Mucosa of descending colon (tissue), 3 donors: ENCODE results near the gene FOXO6. TPM values are rescaled to one million over a fixed set of nuclear protein-coding genes. Genes with fewer than 3 reads are reported as not detected.

Experiments used
- ATAC-seq: fragments of 200-7000 bp; cut with Tn5 transposase; one replicate; pipeline ENCODE4 v1.9.1; 2020; ENCODE audit warnings: mild to moderate bottlenecking, moderate library complexity
- DNase-seq, 3 donors: peaks; one replicate each; pipeline ENCODE4 v3.0.0-alpha.2; 2020
- H3K36me3 ChIP-seq: fragments of 200-600 bp; one replicate; pipeline ENCODE4 v1.8.0; 2021; ENCODE audit warnings: low read depth, mild to moderate bottlenecking
- H3K4me1 ChIP-seq: fragments of 200-600 bp; one replicate; pipeline ENCODE4 v1.8.0; 2021; ENCODE audit warnings: low read depth, mild to moderate bottlenecking
- H3K4me3 ChIP-seq: fragments of 200-600 bp; one replicate; pipeline ENCODE4 v1.8.0; 2021; ENCODE audit warnings: mild to moderate bottlenecking
- H3K9me3 ChIP-seq: fragments of 200-600 bp; one replicate; pipeline ENCODE4 v1.8.0; 2021; ENCODE audit warnings: mild to moderate bottlenecking
- intact Hi-C, 2 donors: fragments of 100-400 bp; cut with DNase I in 1 of 2; cut with micrococcal nuclease in 1 of 2; formaldehyde crosslinking; loops; one replicate each; pipeline versions ENCODE4 v1.11.0 to v1.11.1; 2022; cut with DNase I, micrococcal nuclease
- total RNA-seq, 3 donors: library from RNA; stranded (reverse); fragmentation: NEBNext Ultra II Directional in 2 of 3; extraction: Animal tissue kit (Norgen Biotek cat#: 25700) in 2 of 3; gene quantifications; one replicate each; pipeline versions ENCODE4 v1.2.1 to v1.2.4, GENCODE V29; 2021 to 2023
- TF ChIP-seq, protein P1 (sequence below): fragments of 200-600 bp; IDR thresholded peaks from one replicate; pipeline ENCODE4 v1.8.0; 2022; ENCODE audit warnings: antibody characterized with exemption, mild to moderate bottlenecking
- donor health status: DM: no; HTN: no; CAD: no; lungs with moderate emphysema.
- donor health status: DM: no; HTN: no; CAD: no.
- donor health status: DM: no; HTN: yes; CAD: no.

The FOXO6 gene
- total RNA-seq, 3 donors from 2014 or later: 0.65 to 2.0 (median 0.72) TPM

DNA sequence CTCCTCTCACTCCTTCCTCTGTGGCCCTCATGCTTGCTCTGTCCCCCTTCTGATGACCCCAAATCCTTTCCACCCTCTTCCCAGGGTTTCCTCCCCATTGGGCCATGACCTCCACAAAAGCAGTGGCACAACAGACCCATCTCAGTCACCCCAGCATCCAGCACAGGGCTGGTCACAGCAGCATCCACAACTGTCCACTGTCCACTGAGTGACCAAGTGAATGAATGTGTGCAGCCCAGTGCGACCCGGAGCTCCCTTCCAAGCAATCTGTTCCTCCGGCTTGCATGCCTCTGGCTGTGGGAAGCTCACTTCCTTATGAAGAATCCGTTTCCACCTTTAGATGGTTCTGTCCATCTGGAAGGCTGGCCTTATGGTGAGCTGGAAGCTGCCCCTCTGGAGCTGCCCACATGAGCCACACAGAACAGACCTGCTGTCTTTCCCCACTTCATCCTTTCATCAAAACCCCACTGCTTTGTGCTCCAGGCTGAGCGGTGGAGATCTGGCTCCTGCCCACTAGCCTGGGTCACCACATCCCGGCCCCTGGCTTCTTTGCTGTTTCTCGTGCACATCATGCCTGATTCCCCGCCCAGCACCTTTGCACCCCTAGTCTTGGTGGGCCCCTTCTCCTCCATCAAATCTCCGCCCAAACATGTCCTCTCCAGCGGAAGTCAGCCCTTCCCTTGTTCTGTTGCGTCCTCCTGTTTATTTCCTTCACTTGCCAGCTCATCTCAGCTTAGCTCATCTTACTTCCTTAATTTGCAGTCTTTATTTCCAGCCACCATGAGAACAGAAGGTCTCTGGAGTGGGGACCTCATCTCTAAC is 66.9 kb downstream of the FOXO6 start:
- Histone ChIP-seq H3K9me3 (no peaks in the 10 kb centered on the region), H3K4me1 (peaks cover 3% of the 10 kb centered on the region), H3K36me3 (no peaks in the 10 kb centered on the region), H3K4me3 (no peak overlapping the region)
- intact Hi-C loops: no loop called here
- TF ChIP-seq, protein P1, sequence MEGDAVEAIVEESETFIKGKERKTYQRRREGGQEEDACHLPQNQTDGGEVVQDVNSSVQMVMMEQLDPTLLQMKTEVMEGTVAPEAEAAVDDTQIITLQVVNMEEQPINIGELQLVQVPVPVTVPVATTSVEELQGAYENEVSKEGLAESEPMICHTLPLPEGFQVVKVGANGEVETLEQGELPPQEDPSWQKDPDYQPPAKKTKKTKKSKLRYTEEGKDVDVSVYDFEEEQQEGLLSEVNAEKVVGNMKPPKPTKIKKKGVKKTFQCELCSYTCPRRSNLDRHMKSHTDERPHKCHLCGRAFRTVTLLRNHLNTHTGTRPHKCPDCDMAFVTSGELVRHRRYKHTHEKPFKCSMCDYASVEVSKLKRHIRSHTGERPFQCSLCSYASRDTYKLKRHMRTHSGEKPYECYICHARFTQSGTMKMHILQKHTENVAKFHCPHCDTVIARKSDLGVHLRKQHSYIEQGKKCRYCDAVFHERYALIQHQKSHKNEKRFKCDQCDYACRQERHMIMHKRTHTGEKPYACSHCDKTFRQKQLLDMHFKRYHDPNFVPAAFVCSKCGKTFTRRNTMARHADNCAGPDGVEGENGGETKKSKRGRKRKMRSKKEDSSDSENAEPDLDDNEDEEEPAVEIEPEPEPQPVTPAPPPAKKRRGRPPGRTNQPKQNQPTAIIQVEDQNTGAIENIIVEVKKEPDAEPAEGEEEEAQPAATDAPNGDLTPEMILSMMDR: no peak
- DNase-seq: no peak
- no peak for ATAC-seq

DNA sequence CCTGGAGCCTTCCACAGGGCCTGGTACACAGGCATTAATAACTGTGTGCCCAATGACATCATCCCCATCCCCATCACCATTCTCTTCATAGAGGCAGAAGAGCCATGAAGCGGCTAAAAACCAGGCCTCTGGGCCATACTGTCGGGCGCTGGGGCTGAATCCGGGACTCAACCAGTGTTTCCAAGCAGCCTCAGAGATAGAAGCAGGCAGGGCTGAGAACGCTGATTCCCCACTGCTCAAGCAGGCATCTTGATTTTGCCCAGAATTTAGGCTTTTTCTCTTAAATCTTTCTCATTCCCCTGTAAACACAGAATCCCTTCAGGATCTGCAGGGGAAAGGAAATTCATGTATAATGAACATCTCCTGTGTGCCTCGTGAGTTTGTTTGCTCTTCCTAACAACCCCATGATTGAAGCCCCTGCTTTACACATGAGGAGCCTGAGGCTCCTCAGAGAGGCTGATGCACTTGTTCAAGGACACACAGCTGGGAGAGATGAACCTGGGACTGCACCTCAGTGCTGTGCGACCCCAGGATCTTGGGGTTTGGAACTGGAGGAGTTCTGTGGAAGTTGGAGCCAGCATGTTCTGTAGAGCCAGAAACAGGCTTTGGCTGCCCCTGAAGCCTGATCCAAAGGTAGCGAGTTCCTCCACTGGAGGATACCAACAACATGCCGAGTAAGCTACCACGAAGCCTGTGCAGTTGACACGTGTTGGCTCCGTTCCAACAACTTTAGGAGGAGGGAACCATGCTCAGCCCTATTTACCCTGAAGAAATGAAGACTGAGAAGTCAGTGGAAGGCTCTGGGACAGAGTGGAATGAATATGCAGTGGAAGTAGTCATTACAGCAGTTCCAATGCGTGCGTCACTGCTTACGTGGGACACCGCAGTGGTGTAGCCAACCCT is 67.8 kb downstream of the FOXO6 start:
- Histone ChIP-seq H3K9me3 (no peaks in the 10 kb centered on the region), H3K4me1 (peaks cover 4% of the 10 kb centered on the region), H3K4me3 (no peak overlapping the region), H3K36me3 (no peaks in the 10 kb centered on the region)
- ATAC-seq (no peak), DNase-seq (no peak)
- intact Hi-C loops: no loop called here
- TF ChIP-seq, protein P1: no peak

DNA sequence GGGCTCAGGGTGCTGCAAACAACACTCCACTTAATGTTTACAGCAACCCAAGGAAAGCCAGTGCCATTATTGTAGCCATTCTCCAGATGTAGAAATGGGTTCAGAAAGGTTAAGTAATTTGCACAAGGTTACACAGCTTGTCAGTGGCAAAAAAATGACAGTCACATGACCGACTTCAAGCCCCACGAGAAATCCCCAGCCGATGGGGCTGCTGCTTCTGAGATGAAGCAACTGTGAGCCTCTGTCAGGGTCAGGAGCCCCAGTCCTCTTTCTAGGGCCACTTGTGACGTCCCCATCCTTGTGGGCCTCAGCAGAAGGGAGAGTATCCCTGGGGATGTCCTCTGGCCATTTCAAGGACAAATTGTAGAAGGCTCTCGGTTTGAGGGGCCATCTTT is 68.4 kb downstream of the FOXO6 start:
- intact Hi-C loops: no loop called here
- H3K4me1 ChIP-seq: peaks cover 4% of the 10 kb centered on the region
- H3K4me3 ChIP-seq: no peak overlapping the region
- ATAC-seq: no peak
- DNase-seq: no peak
- TF ChIP-seq, protein P1: no peak
- H3K9me3 ChIP-seq: no peaks in the 10 kb centered on the region
- H3K36me3 ChIP-seq: no peaks in the 10 kb centered on the region

DNA sequence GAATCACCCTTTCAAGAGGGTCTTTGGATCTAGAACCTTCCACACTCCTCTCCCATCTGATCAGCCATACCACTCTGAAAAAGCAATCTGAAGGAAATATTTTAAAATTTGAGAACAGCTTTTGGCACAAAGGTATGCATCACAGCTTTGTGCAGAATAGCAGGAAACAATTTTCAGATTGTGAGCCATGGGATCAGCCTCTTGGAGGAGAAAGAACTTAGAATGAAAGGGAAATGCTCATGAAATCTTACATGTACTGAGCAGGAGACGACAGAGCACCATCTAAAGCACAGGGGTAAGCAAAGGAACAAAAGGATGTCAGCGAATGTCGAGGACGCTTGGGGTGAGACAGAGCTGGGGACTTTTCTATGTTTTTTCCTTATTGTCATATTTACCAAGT is 68.8 kb downstream of the FOXO6 start:
- Histone ChIP-seq H3K9me3 (no peaks in the 10 kb centered on the region), H3K4me3 (no peak overlapping the region), H3K36me3 (no peaks in the 10 kb centered on the region), H3K4me1 (peaks cover 4% of the 10 kb centered on the region)
- DNase-seq (no peak), ATAC-seq (no peak)
- TF ChIP-seq, protein P1: no peak
- intact Hi-C loops: no loop called here

DNA sequence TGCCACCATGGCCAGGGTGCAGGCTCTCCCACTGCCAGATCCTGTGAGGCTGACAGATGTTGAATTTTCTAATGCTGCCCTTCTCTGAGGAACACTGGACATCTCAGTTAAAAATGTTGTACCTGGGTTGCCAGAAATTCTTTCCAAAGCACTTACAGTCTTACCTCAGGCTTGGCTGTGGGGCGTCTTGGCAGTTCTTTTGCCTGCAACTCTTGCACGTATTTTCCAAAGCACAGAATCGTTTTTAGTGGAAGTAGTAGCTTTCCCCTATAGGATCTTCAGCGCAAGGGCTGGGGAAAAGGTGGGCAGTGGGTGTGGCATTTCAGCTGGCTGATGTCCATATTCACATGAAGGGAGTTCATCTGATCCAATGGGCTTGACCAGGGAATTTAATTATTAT is 69.3 kb downstream of the FOXO6 start:
- TF ChIP-seq, protein P1: no peak
- intact Hi-C loops: no loop called here

More for the DNA sequence above, 69.3 kb downstream of the FOXO6 start:
- no peak for ATAC-seq
- Histone ChIP-seq H3K36me3 (no peaks in the 10 kb centered on the region), H3K4me1 (peaks cover 4% of the 10 kb centered on the region), H3K9me3 (no peaks in the 10 kb centered on the region), H3K4me3 (no peak overlapping the region)
- no peak for DNase-seq
